Iris pigment epithelial cell (primary cell): ENCODE measurements around the gene TTPAL.
"Not testable (repeated sequence)": the region's sequence is repeated elsewhere in the genome, so short reads cannot be mapped to it uniquely, and the experiment has no call there.

ENCODE experiments used
- DNase-seq: peaks from one replicate; pipeline ENCODE4 v3.0.0-alpha.2; 2011; ENCODE audit warnings: low read depth

Gene TTPAL

GRCh38 chr20:44468044-44468782 lies 7.5 kb upstream of the TTPAL start:
- no peak for DNase-seq

GRCh38 chr20:44470327-44470726 lies 5.3 kb upstream of the TTPAL start:
- DNase-seq = no peak

GRCh38 chr20:44471481-44471882 lies 4.2 kb upstream of the TTPAL start:
- DNase-seq = peak; percentile 29

- DNase-seq = not testable (repeated sequence)
These were observed 3.4 kb upstream of the TTPAL start for GRCh38 chr20:44472283-44472682.

GRCh38 chr20:44475372-44475693 lies 341 bp upstream of the TTPAL start:
- DNase-seq = no peak

GRCh38 chr20:44477151-44477550 lies 1.5 kb downstream of the TTPAL start:
- DNase-seq = no peak

GRCh38 chr20:44478206-44478605 lies 2.5 kb downstream of the TTPAL start:
- no peak for DNase-seq

GRCh38 chr20:44479643-44480042 lies 4.0 kb downstream of the TTPAL start:
- no peak for DNase-seq

GRCh38 chr20:44480097-44480496 lies 4.4 kb downstream of the TTPAL start:
- DNase-seq = no peak

GRCh38 chr20:44481719-44482416 lies 6.2 kb downstream of the TTPAL start:
- DNase-seq = no peak

GRCh38 chr20:44483112-44483511 lies 7.4 kb downstream of the TTPAL start:
- no peak for DNase-seq

GRCh38 chr20:44485078-44485829 lies 9.6 kb downstream of the TTPAL start:
- no peak for DNase-seq

GRCh38 chr20:44485830-44486198 lies 10.1 kb downstream of the TTPAL start:
- DNase-seq = no peak

- DNase-seq = no peak
These were observed 12.9 kb downstream of the TTPAL start for GRCh38 chr20:44488551-44488950.

- no peak for DNase-seq
These were observed 13.5 kb downstream of the TTPAL start for GRCh38 chr20:44489223-44489622.

GRCh38 chr20:44489931-44490330 lies 14.3 kb downstream of the TTPAL start:
- no peak for DNase-seq

- DNase-seq = peak; percentile 58
These were observed 16.1 kb downstream of the TTPAL start for GRCh38 chr20:44491635-44492395.

GRCh38 chr20:44494266-44494665 lies 18.6 kb downstream of the TTPAL start:
- peak; percentile 76 for DNase-seq

GRCh38 chr20:44494681-44495080 lies 19.0 kb downstream of the TTPAL start:
- peak; percentile 51 for DNase-seq

- peak; percentile 95 for DNase-seq
These were observed 19.6 kb downstream of the TTPAL start for GRCh38 chr20:44495257-44495656.

GRCh38 chr20:44495802-44496481 lies 20.3 kb downstream of the TTPAL start:
- peak; percentile 97 for DNase-seq

GRCh38 chr20:44496976-44497375 lies 21.3 kb downstream of the TTPAL start:
- DNase-seq = peak; percentile 93
